Measurements from ENCODE around the gene YAP1.

YAP1 gene

DNA sequence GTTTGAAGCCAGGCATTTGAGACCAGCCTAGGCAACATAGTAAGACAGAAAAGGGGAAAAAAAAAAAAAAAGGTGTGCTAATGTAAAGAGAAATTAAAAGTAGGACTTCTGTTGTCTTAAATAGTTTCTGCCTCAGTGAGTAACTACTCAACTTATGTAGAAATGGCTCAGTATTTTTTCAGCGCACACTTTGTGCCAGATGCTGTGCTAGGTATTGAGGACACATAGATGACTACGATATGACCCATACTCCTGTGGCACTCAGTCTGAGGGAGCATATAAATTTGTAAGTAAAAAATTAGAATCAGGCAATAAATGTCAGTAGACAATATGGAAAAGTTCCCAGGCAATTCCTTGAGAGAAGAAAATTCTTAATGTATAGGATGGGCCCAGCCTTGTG lies 93.9 kb downstream of the YAP1 start:
- no peak overlapping the region for H3K18ac ChIP-seq (ENCODE audit: low read length)
- H4K8ac ChIP-seq (ENCODE audit: low read depth, low read length): no peak overlapping the region
- H3K36me3 ChIP-seq (ENCODE audit: control insufficient read depth, insufficient read depth, low read length): no peaks in the 10 kb centered on the region
- H3K4ac ChIP-seq (ENCODE audit: low read depth, low read length): no peak overlapping the region
- no peak for DNase-seq
- H2AK5ac ChIP-seq (ENCODE audit: low read length): no peak overlapping the region
- H3K79me2 ChIP-seq (ENCODE audit: control insufficient read depth, insufficient read depth, low read length): no peaks in the 10 kb centered on the region
- no peak overlapping the region for H3K4me3 ChIP-seq (ENCODE audit: low read length)
- H3K23ac ChIP-seq (ENCODE audit: low read length): no peak overlapping the region
- H2BK15ac ChIP-seq (replicated peaks; ENCODE audit: low read depth): no peak overlapping the region
- no peaks in the 10 kb centered on the region for H3K27me3 ChIP-seq (ENCODE audit: insufficient read depth, low read length, poor library complexity)
- no CpG with 5 or more reads among the region's 2 CpGs for WGBS (ENCODE audit: extremely low coverage, insufficient coverage, low lambda C conversion rate)
- H3K56ac ChIP-seq (ENCODE audit: low read length): no peak overlapping the region
- peaks cover 3% of the 10 kb centered on the region for H3K4me1 ChIP-seq (ENCODE audit: control insufficient read depth, low read depth, low read length)
- no peak overlapping the region for H2BK5ac ChIP-seq (ENCODE audit: low read length)
- H4K5ac ChIP-seq (ENCODE audit: low read length): no peak overlapping the region
- no peak overlapping the region for H3K4me2 ChIP-seq (ENCODE audit: low read length)
- H3K27ac ChIP-seq (ENCODE audit: low read depth, low read length): no peak overlapping the region
- H2BK120ac ChIP-seq (ENCODE audit: low read depth, low read length): no peak overlapping the region
- no peaks in the 10 kb centered on the region for H3K79me1 ChIP-seq (ENCODE audit: low read length)
- no peak overlapping the region for H3K9ac ChIP-seq (ENCODE audit: low read length)

DNA sequence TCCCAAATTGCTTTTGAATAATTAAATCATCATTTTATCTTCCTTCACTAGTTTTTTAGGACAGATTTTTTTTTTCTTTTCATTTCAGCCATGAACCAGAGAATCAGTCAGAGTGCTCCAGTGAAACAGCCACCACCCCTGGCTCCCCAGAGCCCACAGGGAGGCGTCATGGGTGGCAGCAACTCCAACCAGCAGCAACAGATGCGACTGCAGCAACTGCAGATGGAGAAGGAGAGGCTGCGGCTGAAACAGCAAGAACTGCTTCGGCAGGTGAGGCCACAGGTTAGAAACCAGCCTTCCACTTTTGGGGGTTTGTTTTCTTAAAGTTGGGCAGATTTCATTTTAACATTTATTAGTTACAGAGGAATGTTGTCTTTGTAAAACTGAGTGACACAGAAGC lies 95.6 kb downstream of the YAP1 start:
- Histone ChIP-seq H3K79me1 (ENCODE audit: low read length) (no peaks in the 10 kb centered on the region), H3K4me2 (ENCODE audit: low read length) (no peak overlapping the region), H3K18ac (ENCODE audit: low read length) (no peak overlapping the region), H3K56ac (ENCODE audit: low read length) (no peak overlapping the region), H3K4me3 (ENCODE audit: low read length) (no peak overlapping the region), H2BK120ac (ENCODE audit: low read depth, low read length) (no peak overlapping the region), H4K8ac (ENCODE audit: low read depth, low read length) (no peak overlapping the region), H3K27me3 (ENCODE audit: insufficient read depth, low read length, poor library complexity) (no peaks in the 10 kb centered on the region), H2BK5ac (ENCODE audit: low read length) (no peak overlapping the region), H2BK15ac (replicated peaks; ENCODE audit: low read depth) (no peak overlapping the region), H3K36me3 (ENCODE audit: control insufficient read depth, insufficient read depth, low read length) (no peaks in the 10 kb centered on the region), H3K79me2 (ENCODE audit: control insufficient read depth, insufficient read depth, low read length) (no peaks in the 10 kb centered on the region), H3K4ac (ENCODE audit: low read depth, low read length) (no peak overlapping the region), H3K23ac (ENCODE audit: low read length) (no peak overlapping the region), H2AK5ac (ENCODE audit: low read length) (no peak overlapping the region), H3K9ac (ENCODE audit: low read length) (no peak overlapping the region), H4K5ac (ENCODE audit: low read length) (no peak overlapping the region), H3K27ac (ENCODE audit: low read depth, low read length) (no peak overlapping the region), H3K4me1 (ENCODE audit: control insufficient read depth, low read depth, low read length) (peaks cover 3% of the 10 kb centered on the region)
- no CpG with 5 or more reads among the region's 4 CpGs for WGBS (ENCODE audit: extremely low coverage, insufficient coverage, low lambda C conversion rate)
- DNase-seq: no peak

DNA sequence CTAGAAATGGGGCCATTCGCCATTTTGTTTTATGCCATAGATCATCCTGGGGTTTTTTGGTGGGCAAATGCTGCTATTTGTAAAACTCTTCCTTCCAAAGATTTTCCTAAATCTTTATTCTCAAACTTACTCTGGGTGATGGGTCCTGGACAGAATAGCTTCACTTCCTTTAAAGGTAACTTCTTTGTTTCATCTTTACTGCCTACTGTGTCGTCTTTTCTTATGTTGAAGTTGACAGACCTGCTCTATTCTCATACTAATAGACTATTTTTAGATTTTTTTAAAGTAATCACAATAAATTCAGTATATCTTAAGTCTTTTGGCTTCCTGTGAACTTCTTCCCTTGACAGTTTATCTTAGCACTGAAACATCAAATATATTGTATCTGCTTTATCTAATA lies 98.6 kb downstream of the YAP1 start:
- no peak overlapping the region for H4K5ac ChIP-seq (ENCODE audit: low read length)
- H2AK5ac ChIP-seq (ENCODE audit: low read length): no peak overlapping the region
- no peak overlapping the region for H2BK120ac ChIP-seq (ENCODE audit: low read depth, low read length)
- DNase-seq: no peak
- no peak overlapping the region for H3K4me2 ChIP-seq (ENCODE audit: low read length)
- no peaks in the 10 kb centered on the region for H3K79me1 ChIP-seq (ENCODE audit: low read length)
- peaks cover 3% of the 10 kb centered on the region for H3K4me1 ChIP-seq (ENCODE audit: control insufficient read depth, low read depth, low read length)
- no peak overlapping the region for H3K27ac ChIP-seq (ENCODE audit: low read depth, low read length)
- H3K18ac ChIP-seq (ENCODE audit: low read length): no peak overlapping the region
- peaks cover 1% of the 10 kb centered on the region for H3K36me3 ChIP-seq (ENCODE audit: control insufficient read depth, insufficient read depth, low read length)
- no peak overlapping the region for H4K8ac ChIP-seq (ENCODE audit: low read depth, low read length)
- H2BK15ac ChIP-seq (replicated peaks; ENCODE audit: low read depth): no peak overlapping the region
- H3K4me3 ChIP-seq (ENCODE audit: low read length): no peak overlapping the region
- no CpG with 5 or more reads among the region's 2 CpGs for WGBS (ENCODE audit: extremely low coverage, insufficient coverage, low lambda C conversion rate)
- H3K4ac ChIP-seq (ENCODE audit: low read depth, low read length): no peak overlapping the region
- H3K56ac ChIP-seq (ENCODE audit: low read length): no peak overlapping the region
- H2BK5ac ChIP-seq (ENCODE audit: low read length): no peak overlapping the region
- no peak overlapping the region for H3K9ac ChIP-seq (ENCODE audit: low read length)
- no peak overlapping the region for H3K23ac ChIP-seq (ENCODE audit: low read length)
- no peaks in the 10 kb centered on the region for H3K27me3 ChIP-seq (ENCODE audit: insufficient read depth, low read length, poor library complexity)
- no peaks in the 10 kb centered on the region for H3K79me2 ChIP-seq (ENCODE audit: control insufficient read depth, insufficient read depth, low read length)

DNA sequence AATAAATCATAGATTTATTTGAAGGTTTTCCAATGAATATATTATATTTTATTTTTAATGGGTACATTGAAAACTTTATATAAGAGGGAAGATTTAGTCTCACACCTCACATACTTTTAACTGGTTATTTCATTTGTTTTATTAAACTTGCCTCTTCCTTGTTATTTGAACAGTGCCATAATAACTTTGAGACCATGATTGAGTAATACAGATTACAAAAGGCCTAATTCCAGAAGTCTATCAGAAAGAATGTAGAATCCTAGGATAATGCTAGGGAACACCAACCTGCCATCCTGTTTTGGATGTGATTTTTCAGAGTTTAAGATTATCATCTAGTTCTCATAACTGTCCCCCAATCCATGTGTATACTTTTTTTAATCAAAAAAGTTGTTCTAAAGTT lies 104.4 kb downstream of the YAP1 start:
- no peak overlapping the region for H3K23ac ChIP-seq (ENCODE audit: low read length)

DNA sequence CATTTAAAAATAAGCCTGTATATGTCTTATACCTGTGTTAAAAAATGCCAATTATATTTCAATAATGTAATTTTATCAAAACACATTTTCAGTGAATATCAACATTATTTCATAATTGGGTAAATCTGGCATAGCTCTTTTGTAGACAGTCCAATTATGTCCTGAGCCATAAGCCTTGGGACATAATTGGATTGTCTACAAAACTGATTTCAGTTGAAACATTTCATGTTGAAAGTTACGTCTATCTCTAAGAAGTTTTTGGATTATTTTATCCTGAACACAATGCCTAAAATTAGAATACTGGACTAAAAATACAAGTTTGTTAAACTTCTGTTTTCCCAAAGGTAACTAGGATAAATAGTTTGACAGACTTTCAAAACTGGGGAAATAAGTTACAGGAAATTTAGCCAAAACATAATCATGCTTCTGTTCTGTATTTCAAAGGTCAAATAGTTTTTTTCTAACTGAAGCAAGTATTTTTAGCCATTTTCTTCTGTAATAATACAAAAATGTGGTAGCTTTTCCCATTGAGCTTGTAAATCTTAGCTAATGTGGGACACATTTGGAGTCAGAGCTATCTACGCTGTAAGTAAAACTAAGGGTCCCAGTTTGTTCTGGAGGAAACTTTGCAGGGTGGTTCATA lies 106.3 kb downstream of the YAP1 start:
- DNase-seq: no peak
- no CpG with 5 or more reads among the region's 2 CpGs for WGBS (ENCODE audit: extremely low coverage, insufficient coverage, low lambda C conversion rate)
- H3K79me2 ChIP-seq (ENCODE audit: control insufficient read depth, insufficient read depth, low read length): no peaks in the 10 kb centered on the region
- no peak overlapping the region for H2AK5ac ChIP-seq (ENCODE audit: low read length)
- peaks cover 1% of the 10 kb centered on the region for H3K36me3 ChIP-seq (ENCODE audit: control insufficient read depth, insufficient read depth, low read length)
- no peak overlapping the region for H2BK5ac ChIP-seq (ENCODE audit: low read length)
- H3K4me3 ChIP-seq (ENCODE audit: low read length): no peak overlapping the region
- no peak overlapping the region for H2BK120ac ChIP-seq (ENCODE audit: low read depth, low read length)
- no peak overlapping the region for H3K27ac ChIP-seq (ENCODE audit: low read depth, low read length)
- H3K9ac ChIP-seq (ENCODE audit: low read length): no peak overlapping the region
- no peak overlapping the region for H2BK15ac ChIP-seq (replicated peaks; ENCODE audit: low read depth)
- no peak overlapping the region for H3K4ac ChIP-seq (ENCODE audit: low read depth, low read length)
- H4K8ac ChIP-seq (ENCODE audit: low read depth, low read length): no peak overlapping the region
- no peak overlapping the region for H4K5ac ChIP-seq (ENCODE audit: low read length)
- no peak overlapping the region for H3K18ac ChIP-seq (ENCODE audit: low read length)
- no peak overlapping the region for H3K56ac ChIP-seq (ENCODE audit: low read length)
- H3K79me1 ChIP-seq (ENCODE audit: low read length): no peaks in the 10 kb centered on the region
- H3K4me2 ChIP-seq (ENCODE audit: low read length): no peak overlapping the region
- H3K23ac ChIP-seq (ENCODE audit: low read length): no peak overlapping the region
- no peaks in the 10 kb centered on the region for H3K4me1 ChIP-seq (ENCODE audit: control insufficient read depth, low read depth, low read length)
- no peaks in the 10 kb centered on the region for H3K27me3 ChIP-seq (ENCODE audit: insufficient read depth, low read length, poor library complexity)

More for the DNA sequence above, 104.4 kb downstream of the YAP1 start:
- Histone ChIP-seq H4K5ac (ENCODE audit: low read length) (no peak overlapping the region), H3K79me2 (ENCODE audit: control insufficient read depth, insufficient read depth, low read length) (no peaks in the 10 kb centered on the region), H3K4me3 (ENCODE audit: low read length) (no peak overlapping the region), H3K4me2 (ENCODE audit: low read length) (no peak overlapping the region), H4K8ac (ENCODE audit: low read depth, low read length) (no peak overlapping the region), H2BK120ac (ENCODE audit: low read depth, low read length) (no peak overlapping the region), H3K18ac (ENCODE audit: low read length) (no peak overlapping the region), H2BK5ac (ENCODE audit: low read length) (no peak overlapping the region), H2AK5ac (ENCODE audit: low read length) (no peak overlapping the region), H3K27ac (ENCODE audit: low read depth, low read length) (no peak overlapping the region), H3K79me1 (ENCODE audit: low read length) (no peaks in the 10 kb centered on the region), H3K9ac (ENCODE audit: low read length) (no peak overlapping the region), H3K4ac (ENCODE audit: low read depth, low read length) (no peak overlapping the region), H3K56ac (ENCODE audit: low read length) (no peak overlapping the region), H3K27me3 (ENCODE audit: insufficient read depth, low read length, poor library complexity) (no peaks in the 10 kb centered on the region), H2BK15ac (replicated peaks; ENCODE audit: low read depth) (no peak overlapping the region), H3K4me1 (ENCODE audit: control insufficient read depth, low read depth, low read length) (no peaks in the 10 kb centered on the region), H3K36me3 (ENCODE audit: control insufficient read depth, insufficient read depth, low read length) (peaks cover 1% of the 10 kb centered on the region)
- no peak for DNase-seq

DNA sequence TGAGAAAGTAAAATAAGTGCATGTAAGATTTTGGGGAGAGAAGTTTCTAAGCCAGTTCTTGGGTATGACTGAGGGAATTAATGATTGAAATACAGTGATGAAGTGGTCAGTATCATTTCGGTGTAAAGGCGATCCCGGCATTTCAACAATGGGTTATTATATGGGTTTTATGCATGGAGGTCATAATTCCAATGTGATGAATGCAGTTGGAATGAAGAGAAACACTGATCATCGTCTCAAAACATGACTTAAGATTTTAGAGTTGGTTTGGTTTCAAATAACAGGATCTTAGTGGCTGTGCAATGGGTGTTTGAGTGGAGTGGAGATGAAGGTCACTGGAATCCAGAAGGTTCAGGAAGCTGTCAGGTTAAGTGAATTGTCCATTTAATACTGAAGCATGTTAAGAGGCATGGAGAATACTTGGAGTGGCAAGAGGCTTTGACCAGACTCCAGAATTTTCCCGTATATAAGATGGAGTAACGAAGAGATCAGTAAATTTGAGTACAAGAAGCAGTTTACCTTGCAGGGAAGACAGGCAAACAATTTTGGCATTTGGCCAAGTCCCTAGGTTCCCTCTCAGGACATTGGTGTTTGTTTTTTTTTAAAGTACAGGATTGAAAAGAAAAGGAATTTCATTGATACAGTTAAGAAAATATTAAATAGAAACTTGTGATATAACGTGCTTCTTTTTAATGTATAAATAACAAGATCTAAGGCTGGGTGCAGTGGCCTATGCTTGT lies 110.7 kb downstream of the YAP1 start:
- H2BK120ac ChIP-seq (ENCODE audit: low read depth, low read length): no peak overlapping the region
- no peak overlapping the region for H3K4me3 ChIP-seq (ENCODE audit: low read length)
- no peaks in the 10 kb centered on the region for H3K27me3 ChIP-seq (ENCODE audit: insufficient read depth, low read length, poor library complexity)
- H3K18ac ChIP-seq (ENCODE audit: low read length): no peak overlapping the region
- no peak overlapping the region for H2AK5ac ChIP-seq (ENCODE audit: low read length)
- H3K23ac ChIP-seq (ENCODE audit: low read length): no peak overlapping the region
- peaks cover 2% of the 10 kb centered on the region for H3K36me3 ChIP-seq (ENCODE audit: control insufficient read depth, insufficient read depth, low read length)
- no peak overlapping the region for H3K56ac ChIP-seq (ENCODE audit: low read length)
- H4K8ac ChIP-seq (ENCODE audit: low read depth, low read length): no peak overlapping the region
- H3K27ac ChIP-seq (ENCODE audit: low read depth, low read length): no peak overlapping the region
- no peak overlapping the region for H3K9ac ChIP-seq (ENCODE audit: low read length)
- H3K4me2 ChIP-seq (ENCODE audit: low read length): no peak overlapping the region
- WGBS (ENCODE audit: extremely low coverage, insufficient coverage, low lambda C conversion rate): no CpG with 5 or more reads among the region's 7 CpGs
- no peak overlapping the region for H2BK5ac ChIP-seq (ENCODE audit: low read length)
- no peak overlapping the region for H3K4ac ChIP-seq (ENCODE audit: low read depth, low read length)
- no peak overlapping the region for H2BK15ac ChIP-seq (replicated peaks; ENCODE audit: low read depth)
- no peaks in the 10 kb centered on the region for H3K4me1 ChIP-seq (ENCODE audit: control insufficient read depth, low read depth, low read length)
- H4K5ac ChIP-seq (ENCODE audit: low read length): no peak overlapping the region
- DNase-seq: no peak
- H3K79me2 ChIP-seq (ENCODE audit: control insufficient read depth, insufficient read depth, low read length): no peaks in the 10 kb centered on the region
- peaks cover 1% of the 10 kb centered on the region for H3K79me1 ChIP-seq (ENCODE audit: low read length)
